DMS153 (cell line): Measurements from ENCODE around the gene ATP2B2.

ENCODE experiments used
- DNase-seq: peaks from one replicate; lab custom pipeline; 2025; lab: John Stamatoyannopoulos, UW

ATP2B2 gene

DNA sequence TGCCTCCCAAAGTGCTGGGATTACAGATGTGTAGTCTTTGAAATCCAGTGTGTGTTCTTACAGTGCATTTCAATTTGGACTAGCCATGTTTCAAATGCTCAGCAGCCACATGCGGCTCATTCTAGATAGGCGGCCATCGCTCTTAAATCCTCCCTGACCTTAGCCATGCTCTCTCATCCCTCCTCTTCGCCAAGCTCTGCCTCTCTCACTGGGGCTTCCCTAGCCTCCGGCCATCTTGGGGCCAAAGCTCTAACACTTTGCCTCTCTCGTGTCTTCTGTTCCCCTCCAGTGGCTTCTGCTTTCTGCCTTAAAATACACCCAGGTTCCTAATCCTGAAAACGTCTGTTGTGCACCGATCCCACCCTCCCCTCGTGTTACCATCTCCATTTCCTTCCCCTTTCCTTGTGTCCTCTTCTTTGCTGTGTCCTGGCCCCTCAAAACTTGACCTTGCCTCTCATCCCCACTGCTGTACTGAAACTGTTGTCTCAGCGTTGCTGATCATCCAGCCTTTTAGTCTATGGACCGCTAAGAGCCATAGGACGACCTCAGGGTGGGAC, 211.3 kb downstream of the ATP2B2 start:
- no peak for DNase-seq

DNA sequence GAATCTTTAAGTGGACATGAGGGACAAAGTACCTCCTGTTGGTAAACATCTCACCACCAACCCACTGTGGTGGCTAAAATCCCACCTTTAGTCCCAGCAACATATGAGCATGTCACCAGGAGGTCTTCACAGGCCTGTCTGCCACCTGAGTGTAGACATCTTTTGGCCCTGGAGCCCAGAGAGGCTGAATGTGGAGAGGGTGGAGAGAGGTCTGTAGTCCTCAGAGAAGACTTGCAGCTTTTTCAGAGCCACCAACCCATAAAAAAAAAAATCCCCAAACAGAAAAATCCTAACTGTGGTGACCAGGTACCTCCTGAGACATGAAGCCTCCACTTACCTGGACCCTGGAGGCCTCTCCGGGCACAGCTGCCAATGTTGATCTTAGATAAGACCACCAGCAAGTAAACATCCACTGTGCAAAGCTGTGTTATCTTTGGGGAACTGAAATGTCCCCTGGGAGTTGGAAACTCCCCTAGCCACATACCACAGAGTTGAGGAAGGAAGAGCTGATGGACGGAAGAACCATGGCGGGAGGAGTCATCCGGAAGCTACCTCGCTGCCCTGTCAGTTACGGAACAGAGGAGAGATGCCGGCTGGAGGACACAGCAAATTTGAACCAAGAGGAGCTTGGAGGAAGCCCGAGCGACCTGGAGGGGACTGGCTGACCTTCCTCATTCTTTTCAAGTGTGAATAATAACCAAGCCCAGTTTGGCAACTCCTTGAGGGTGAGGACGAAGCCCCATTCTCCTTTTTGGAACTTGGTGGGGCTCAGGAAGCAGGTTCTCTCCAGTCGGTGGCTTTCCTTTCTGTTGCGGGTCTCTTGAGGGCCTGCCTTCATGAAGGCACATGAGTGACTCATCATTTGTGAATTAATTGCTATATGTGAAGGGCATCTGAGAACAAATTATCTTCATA, 212.6 kb downstream of the ATP2B2 start, which contains the start of gene GHRL:
TSS of gene GHRL (minus strand) at position 443 of the 915 bp plus-strand sequence. CDS start 2,767 bp downstream, outside the sequence.
- no peak for DNase-seq

DNA sequence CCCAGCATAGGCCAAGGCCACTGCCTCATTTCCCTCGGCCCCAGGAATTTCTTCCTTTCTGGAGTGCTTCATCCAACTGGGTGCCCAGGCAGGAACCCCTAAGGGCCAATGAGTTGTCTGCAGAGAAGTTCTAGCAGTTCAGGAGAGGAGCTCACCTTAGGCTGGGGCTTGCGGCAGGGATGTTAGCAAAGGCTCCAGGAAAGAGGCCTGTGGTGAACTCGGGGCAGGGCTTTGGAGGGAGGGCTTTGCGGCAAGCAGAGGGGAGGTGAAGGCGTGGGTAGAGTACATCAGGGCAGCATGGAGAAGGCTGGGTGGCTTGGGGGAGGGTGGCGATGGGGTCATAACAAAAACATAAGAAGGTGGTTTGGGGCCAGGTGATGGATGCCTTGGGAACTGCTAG, 213.7 kb downstream of the ATP2B2 start:
- no peak for DNase-seq

DNA sequence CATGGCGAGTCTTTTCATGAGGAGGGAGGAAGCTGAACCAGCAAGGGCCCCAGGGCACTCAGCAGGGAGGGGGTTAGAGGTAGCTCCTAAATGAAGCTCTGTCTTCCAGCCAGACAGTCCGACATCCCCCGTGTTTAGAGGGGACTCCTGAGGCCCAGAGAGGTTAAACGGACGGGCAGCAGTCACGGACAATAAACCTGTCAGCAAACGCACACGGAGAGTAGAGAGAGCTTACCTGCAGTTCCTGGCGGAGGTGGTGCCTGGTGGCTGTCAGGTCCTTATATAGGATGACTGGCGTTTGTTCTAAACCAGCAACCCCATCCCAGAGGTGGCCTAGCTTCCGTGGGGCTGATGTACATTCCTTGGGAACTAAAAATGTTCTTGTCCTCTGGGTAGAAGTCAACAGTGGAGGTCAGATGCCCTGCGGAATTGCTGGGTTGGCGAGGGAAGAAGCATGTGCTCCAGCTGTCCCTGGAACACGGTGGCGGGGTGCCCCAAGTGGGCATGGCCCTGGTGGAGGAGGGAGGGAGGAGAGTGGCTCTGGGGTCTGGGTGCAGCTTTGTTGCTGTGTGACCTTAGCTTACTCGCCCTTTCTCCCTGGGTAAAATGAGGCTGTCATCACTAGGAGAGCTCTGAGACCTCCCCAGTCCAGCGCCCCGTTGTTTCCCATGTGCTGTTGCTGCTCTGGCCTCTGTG, 214.8 kb downstream of the ATP2B2 start:
- DNase-seq: no peak

DNA sequence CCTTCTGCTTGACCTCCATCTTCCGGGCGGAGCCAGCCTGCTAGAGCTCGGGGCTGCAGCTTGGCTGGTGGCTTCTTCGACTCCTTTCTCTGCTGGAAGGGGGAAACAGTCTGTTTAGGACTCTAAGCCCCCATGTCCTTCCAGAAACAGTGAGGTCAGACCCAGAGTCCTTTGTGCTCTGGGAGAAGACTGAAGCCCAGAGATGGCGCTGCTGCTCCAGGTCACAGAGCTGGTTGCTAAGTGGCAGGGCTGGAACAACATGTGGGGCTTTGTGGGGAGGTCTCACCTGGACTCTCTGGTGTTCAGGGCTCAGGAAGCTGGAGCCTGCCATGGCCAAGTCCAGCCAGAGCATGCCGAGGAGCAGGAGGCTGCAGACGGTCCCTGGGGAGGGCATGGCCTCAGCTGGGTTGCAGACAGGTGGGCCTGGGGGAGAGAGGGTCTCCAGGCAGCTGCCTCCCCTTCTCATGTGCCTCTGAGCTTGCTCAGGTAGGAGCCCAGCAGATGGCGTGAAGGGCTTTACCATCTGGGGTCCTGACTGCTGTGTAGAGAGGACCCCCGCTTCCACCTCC, 215.5 kb downstream of the ATP2B2 start:
- DNase-seq: no peak

DNA sequence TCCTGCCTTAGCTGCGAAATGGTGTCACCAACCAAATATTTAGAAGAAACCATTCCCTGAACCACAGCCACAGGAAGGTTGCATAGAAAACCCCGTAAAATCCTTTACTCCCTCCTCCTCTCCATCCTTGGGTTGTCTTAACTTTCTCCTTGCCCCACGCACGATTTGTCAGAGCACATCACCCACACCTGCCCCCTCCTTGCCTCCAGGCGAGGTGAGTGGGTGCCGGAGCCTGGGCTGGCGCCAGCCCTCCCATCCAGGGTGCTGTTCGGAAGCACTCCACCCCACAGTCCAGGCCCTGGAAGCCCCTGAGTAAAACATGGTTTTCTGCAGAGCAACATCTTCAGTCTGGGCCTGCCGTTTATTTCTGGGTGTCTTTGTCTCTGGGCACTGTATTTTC, 216.3 kb downstream of the ATP2B2 start:
- no peak for DNase-seq

DNA sequence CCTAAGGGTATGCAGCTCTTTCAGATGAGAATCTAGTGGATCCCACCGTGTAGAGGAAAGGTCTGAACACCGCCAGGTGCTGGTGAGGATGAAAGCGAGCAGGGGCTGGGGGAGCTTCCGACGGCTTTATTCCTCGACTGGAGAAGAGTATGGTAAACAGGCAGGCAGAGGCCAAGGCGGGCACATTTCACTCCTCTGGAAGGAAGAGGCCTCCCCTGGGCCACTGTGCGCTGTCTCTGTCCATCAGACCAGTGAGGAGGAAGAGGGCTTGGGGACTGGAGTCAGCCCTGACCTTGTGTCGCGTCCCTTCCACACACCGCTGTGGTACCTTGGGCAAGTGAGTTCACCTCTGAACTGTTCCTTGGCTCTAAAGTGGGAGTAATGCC, 216.8 kb downstream of the ATP2B2 start:
- no peak for DNase-seq

DNA sequence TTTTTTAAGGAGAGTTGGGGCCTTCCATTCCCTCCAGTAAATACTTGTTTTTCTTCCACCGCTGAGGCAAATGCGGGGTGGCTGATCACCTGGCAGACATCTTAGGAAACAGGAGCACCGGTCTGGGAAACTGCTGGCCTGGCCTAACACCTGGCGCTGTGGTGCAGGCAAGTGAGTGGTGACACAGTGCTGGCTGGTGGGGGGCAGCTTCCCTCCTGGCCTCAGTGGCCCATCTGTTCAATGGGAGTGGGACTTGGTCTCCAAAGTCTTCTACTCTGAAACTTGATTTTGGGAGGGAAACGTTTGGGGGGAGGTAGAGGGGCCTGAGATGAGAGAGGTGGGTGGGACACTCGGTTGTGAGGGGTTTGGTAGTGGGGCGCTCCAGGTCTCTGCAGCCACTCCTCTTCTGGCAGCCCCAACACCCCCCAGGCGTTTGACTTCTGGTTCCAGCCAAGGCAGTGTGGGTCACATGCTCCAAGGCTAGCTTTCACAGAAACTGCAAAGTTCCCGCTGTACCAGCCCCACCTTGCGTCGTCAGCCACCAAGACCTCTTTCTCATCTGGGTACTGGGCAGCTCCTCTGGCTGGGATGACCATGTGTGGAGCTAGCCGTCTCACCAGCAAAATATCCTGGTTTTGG, 217.3 kb downstream of the ATP2B2 start:
- DNase-seq: no peak

DNA sequence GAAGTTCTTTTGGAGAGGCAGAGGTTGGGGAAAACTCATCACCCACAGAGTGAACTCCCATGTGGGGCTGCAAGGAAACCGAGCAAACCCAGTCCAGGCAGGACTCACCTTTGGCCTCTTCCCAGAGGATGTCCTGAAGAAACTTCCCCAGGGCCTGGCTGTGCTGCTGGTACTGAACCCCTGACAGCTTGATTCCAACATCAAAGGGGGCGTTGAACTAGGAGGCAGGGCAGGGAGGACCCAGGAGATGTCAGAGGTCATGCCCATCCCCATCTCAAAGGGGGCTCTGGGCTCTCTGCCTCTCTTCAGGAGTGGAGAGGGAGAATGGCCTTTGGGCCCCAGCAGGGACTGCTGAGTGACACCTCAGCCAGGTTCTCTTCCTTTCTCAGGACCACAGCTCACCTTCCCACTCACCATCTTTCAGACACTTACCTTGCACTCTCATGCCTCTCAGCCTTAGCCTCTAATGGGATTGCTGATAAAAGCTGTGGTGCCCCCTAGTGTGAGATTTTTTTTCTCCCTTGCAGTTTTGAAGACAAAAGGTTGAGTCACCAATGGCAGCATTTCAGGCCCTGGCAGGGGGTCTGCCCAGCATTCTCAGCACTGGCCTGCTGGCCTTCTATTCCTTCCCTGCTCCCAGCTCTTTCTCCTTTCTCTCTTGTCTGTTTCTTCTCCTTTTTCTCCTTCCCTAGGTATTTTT, 218.6 kb downstream of the ATP2B2 start:
- DNase-seq: no peak

DNA sequence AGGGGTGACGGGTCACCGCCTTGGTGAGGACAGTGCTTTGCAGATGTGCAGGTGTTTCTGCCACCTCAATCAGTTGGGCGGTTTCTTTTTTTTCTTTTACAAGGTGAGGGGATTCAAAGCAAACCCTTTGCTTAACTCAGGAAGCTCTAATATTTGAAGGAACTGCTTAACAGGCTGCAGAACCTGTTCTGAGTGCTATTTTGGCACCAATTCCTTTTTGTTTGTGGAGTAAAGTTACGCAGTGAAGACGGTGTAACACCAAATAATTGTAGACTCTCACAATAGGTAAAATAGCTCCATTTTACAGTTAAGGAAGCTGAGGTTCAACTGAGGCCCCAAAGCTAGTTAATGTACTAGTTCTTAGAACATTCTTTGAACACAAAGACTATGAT, 219.3 kb downstream of the ATP2B2 start:
- no peak for DNase-seq

DNA sequence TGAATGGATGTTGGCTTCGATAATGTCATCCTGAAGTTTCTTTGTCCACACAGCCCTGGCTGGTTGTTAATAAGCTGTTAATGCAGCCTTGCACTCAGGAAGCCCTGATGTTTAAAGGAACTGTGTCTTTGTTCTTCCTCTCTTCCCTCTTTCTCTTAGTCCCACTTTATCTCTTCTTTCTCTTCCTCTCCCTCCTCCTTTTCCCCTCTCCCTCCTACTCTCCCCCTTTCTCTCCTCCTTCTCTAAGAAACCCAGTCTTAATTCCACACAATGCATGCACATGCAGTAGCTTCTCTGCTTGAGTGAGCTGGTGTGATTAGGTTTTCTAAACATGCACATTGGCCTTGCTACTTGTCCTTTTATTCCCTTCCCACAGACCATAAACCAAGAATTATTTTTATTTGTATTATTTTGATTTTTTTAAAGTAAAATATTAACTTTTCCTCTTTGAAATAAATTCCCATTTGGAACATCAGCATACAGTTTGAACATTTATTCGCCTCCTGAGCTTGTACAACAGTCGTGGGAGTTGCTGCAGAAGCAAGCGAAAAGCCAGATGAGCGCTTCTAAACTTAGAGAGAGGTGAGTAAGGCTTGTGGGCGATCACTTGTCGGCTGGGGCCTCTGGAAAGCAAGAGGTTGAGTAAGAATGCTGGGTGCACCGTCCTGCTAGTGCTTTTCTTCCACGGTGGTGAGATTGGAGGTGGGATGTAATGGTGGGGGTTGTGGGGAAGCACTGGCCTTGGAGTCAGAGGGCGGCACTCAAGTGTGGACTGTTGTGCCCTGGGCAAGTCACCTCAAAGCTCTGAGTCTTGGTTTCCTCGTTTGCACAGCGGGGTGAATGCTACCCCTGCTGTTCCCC, 219.9 kb downstream of the ATP2B2 start:
- DNase-seq: no peak

DNA sequence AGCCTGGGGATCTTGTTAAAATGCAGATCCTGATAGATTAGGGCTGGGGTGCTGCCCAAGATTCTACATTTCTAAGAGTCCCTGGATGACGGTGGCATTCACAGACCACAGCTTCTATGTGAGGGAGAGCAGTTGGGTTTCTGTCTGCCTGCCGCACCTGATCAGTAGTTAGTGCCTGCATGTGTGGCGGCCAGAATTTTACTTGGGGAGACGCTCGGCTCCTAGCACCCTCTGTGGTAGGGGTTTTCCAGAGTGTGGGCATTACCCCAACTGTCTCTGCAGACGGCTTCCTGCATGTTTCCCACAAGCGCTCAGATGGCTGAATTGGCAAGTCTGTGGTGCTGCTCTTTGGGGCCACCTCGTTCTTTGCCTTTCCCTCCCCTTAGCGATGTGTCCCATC, 220.9 kb downstream of the ATP2B2 start:
- no peak for DNase-seq

DNA sequence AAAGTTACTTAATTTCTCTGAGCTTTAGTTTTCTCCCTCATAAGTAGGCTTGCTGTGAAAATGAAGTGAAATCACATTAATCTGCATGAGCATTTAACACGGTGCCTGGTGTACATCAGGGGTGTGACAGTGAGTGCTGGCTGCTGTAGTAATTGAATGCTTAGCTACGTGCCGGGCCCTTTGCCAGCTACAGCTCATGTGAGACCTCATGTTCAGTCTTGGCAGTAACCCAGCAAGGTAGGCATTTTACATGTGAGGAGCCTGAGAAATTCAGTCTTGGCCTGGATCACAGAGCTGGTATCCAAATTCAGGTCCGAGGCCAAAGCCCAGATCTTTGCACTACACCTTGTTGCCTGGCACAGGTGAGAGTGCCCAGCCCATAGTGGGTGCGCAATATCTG, 221.7 kb downstream of the ATP2B2 start:
- DNase-seq: no peak

DNA sequence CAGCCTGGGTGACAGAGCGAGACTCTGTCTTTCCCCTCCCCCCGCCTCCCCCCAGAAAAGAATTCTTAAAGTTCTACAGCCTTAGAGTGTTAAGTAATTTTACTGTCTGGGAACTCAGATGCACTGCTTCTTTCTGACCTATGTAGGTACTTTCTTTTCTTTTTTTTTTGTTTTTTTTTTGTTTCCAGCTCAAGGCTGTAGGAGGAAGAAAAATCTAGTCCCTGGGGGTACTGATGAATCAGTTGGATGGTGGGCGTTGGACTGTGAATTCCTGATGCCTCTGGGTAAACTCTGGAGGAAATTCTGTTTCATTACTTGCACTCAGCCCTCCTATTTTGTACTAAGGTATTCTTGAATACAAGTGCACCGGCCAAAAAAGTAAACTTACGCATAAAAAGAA, 223.4 kb downstream of the ATP2B2 start:
- no peak for DNase-seq

DNA sequence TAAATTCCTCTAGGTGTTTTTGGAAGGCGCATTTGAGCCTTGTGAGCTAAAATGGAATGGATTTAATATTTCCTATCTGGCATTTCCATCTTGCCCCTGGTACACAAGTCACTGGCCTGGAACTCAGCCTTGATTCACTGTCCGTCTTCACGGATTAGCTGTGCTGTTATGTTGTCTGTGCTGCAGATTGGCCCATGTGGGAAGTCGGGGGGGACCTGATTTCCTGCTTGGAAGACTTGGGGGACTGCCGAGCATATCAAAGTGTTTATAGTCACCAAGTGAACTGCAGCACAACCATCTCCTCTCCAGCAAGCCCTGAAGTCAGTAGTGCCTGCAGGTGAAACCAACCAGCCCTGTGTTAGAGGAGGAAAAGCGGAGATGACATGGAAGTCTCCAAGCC, 224.8 kb downstream of the ATP2B2 start:
- DNase-seq: no peak

DNA sequence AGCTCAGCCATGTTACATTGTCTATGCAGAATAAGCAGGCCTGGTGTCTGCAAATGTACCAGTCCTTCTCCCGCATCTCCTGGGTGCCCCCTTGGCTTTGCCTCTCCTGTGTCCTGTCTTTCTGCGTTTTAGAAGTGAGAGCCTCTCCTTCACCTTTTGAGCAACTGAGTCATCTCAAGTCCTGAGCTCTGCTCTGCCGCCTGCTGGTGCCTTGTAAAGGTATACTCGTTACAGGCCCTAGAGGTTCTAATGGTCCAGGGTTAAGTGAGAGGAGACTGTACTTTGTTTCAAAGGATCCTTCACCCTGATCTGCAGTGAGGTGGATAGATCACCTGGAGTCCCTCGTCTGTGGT, 225.2 kb downstream of the ATP2B2 start:
- no peak for DNase-seq

DNA sequence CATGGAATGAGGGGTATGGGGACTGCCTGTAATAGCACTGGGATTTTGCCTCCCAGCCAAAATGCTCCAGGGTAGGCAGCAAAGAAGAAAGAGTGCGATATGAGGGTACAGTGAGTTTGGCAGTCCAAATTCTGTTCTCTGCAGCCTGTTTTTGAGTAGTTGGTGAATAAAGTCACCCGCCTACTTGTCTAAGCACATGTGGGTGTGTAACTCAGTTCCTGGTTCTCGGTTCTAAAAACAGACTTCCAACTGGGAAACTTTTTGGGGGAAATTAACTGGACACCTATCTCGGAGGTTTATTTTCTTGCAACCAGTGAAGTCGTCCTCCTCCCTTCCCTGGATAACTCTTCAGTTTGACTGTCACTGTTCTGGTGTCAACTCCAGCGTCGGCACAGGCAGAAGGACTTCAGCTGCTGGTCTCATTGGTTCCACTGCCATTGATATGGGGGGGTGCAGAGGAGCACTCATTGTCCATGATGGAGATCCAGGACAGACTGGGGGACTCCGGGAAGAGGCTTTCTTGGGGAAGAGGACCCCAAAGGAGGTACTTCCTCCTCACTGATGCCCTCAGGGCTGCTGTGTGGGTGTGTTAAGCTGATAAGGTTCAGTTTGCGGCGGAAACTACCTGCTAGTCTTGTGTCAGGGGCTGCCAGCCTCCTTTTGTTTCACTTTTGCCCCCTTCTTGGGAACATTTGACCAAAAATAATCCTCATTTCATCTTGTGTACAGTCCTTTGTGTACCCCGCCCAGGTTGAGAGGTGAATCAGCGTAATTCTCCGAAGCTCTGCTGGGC, 225.8 kb downstream of the ATP2B2 start:
- DNase-seq: no peak

DNA sequence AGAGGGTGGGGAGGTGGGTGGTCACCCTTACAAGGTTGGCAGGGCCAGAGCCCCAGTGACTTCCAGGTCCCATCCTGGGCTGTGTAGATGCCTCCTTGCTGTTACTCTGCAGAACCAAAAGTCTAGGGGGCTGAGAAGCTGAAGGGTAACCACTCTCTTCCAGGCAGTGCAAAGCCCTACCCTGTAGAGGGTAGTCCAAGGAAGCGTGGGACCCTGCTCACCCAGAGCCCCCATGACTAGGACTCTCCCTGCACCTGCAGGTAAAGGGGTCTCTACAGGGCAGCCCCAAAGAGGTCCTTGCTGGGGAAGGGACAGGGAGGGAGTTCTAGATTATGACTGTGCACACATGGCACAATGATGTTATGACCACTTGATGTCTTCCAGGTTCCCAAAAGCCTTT, 226.9 kb downstream of the ATP2B2 start:
- no peak for DNase-seq

DNA sequence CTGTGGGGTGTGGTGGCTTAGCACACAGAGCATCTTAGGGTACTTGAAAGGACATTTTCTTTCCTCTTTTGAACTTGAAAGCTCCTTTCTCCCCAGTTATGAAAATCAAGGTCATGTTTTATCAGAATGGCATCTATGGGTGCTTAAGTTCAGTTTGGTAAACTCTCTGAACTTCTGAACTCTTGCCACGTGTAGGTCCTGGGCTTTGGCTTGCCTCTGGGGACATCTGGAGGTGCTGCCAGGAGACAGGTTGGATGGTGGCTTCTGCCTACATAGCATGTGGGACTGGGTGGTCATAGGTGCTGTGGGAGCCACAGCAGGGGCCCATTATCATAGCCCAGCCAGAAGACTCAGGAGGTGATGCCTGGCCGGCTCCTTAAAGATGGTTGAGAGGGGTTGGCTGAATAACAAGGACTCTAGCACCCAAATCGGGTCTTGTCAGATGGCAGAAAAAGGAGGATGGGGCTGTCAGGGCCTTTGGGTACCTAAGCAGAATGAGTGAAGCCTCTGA, 228.2 kb downstream of the ATP2B2 start:
- DNase-seq: no peak

DNA sequence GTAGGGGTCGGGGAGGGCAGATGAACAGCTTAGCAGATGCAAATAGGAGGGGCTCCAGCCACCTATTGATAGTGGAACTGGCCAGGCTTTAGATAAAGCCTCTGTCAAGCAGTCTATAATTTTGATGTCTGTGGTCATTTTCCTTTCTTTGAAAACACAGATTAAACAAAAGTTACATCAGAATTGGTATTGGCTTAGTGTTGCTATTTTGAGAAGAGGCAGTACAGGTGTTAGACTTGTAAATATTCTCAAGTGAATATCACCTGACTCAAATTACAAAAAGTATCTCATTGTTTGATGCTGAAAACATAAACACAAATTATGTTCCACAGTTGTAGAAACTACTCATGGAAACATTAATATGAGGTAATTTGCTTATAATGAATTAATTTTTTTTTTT, 230.8 kb downstream of the ATP2B2 start:
- no peak for DNase-seq
